CD14-positive monocyte (primary cell): ENCODE data around the gene RBBP6. TPM values are rescaled to one million over a fixed set of nuclear protein-coding genes. Genes with fewer than 3 reads are reported as not detected.

Source experiments
- DNase-seq, 3 donors: peaks; one replicate each; pipeline ENCODE4 v3.0.0-alpha.2; 2011 to 2022
- H2AFZ ChIP-seq: 2 replicates; pipeline ENCODE4 v1.6.0; 2012; ENCODE audit warnings: mild to moderate bottlenecking, low read depth, low read length, inconsistent platforms; ENCODE audit not compliant: insufficient read depth, poor library complexity, severe bottlenecking
- H3K27ac ChIP-seq, 2 donors: 1 replicate in 1 of 2; 2 replicates in 1 of 2; pipeline ENCODE4 v1.5.1; 2012 to 2013; ENCODE audit warnings: low read length in 2 of 2, control low read depth in 1 of 2, inconsistent platforms in 1 of 2, low read depth in 1 of 2, mild to moderate bottlenecking in 1 of 2
- H3K27me3 ChIP-seq, 2 donors: one replicate each; pipeline versions ENCODE4 v1.6.0 to v1.6.1; 2011 to 2013; ENCODE audit warnings: low read length in 2 of 2; ENCODE audit not compliant: control insufficient read depth in 2 of 2, insufficient read depth in 2 of 2
- H3K36me3 ChIP-seq, 2 donors: replicated peaks in 1 of 2; 1 replicate in 1 of 2; 2 replicates in 1 of 2; pipeline versions ENCODE4 v1.5.1 to v1.6.1; 2012 to 2013; ENCODE audit warnings: low read length in 2 of 2, control low read depth in 1 of 2, inconsistent platforms in 1 of 2, mild to moderate bottlenecking in 1 of 2; ENCODE audit not compliant: insufficient read depth in 2 of 2, control insufficient read depth in 1 of 2
- H3K4me1 ChIP-seq, 2 donors: 1 replicate in 1 of 2; 2 replicates in 1 of 2; pipeline versions ENCODE4 v1.5.1 to v1.6.1; 2012 to 2013; ENCODE audit warnings: low read length in 2 of 2, control low read depth in 1 of 2, inconsistent platforms in 1 of 2, mild to moderate bottlenecking in 1 of 2, moderate library complexity in 1 of 2; ENCODE audit not compliant: insufficient read depth in 2 of 2, control insufficient read depth in 1 of 2
- H3K4me2 ChIP-seq: replicated peaks from 2 replicates; pipeline ENCODE3; 2012; ENCODE audit warnings: low read length, moderate library complexity, mild to moderate bottlenecking; ENCODE audit not compliant: poor library complexity, severe bottlenecking; ENCODE audit errors: extremely low read depth
- H3K4me3 ChIP-seq, 3 experiments: fragments of 200-600 bp in 1 of 3; sonication (generic) in 1 of 3; replicated peaks in 1 of 3; 1 replicate in 2 of 3; 2 replicates in 1 of 3; pipeline ENCODE4 v1.5.1; 2011 to 2013; ENCODE audit warnings: low read length in 3 of 3, mild to moderate bottlenecking in 3 of 3, control low read depth in 2 of 3, low read depth in 2 of 3, inconsistent platforms in 1 of 3, moderate library complexity in 1 of 3
- H3K79me2 ChIP-seq: 2 replicates; pipeline ENCODE4 v1.6.0; 2012; ENCODE audit warnings: mild to moderate bottlenecking, control low read depth, inconsistent platforms, low read length, moderate library complexity; ENCODE audit not compliant: insufficient read depth
- H3K9ac ChIP-seq: 2 replicates; pipeline ENCODE4 v1.6.0; 2017; ENCODE audit warnings: low read length, mild to moderate bottlenecking; ENCODE audit not compliant: insufficient read depth, poor library complexity, severe bottlenecking
- H3K9me3 ChIP-seq, 2 donors: replicated peaks in 1 of 2; 1 replicate in 1 of 2; 2 replicates in 1 of 2; pipeline versions ENCODE4 v1.5.1 to v1.6.1; 2012 to 2013; ENCODE audit warnings: low read length in 2 of 2, control low read depth in 1 of 2; ENCODE audit not compliant: control insufficient read depth in 1 of 2, insufficient read depth in 1 of 2
- H4K20me1 ChIP-seq: 2 replicates; pipeline ENCODE4 v1.6.0; 2012; ENCODE audit warnings: mild to moderate bottlenecking, low read length, control low read depth, moderate library complexity; ENCODE audit not compliant: insufficient read depth
- H3K27ac Mint-ChIP-seq, 7 donors: one replicate each; pipeline ENCODE4 v1.8.0; 2020; ENCODE audit warnings: mild to moderate bottlenecking in 7 of 7, mixed read lengths in 7 of 7, moderate library complexity in 6 of 7, inconsistent platforms in 2 of 7
- H3K27me3 Mint-ChIP-seq, 3 donors: one replicate each; pipeline ENCODE4 v1.8.0; 2021 to 2022; ENCODE audit warnings: low read depth in 3 of 3, mild to moderate bottlenecking in 3 of 3, mixed read lengths in 3 of 3, moderate library complexity in 3 of 3, inconsistent platforms in 1 of 3
- H3K36me3 Mint-ChIP-seq, 2 donors: one replicate each; pipeline ENCODE4 v1.8.0; 2020; ENCODE audit warnings: mixed read lengths in 2 of 2, inconsistent platforms in 1 of 2, mild to moderate bottlenecking in 1 of 2
- H3K4me1 Mint-ChIP-seq: one replicate; pipeline ENCODE4 v1.8.0; 2020; ENCODE audit warnings: mild to moderate bottlenecking, mixed read lengths
- H3K4me3 Mint-ChIP-seq, 2 donors: one replicate each; pipeline ENCODE4 v1.8.0; 2020; ENCODE audit warnings: mild to moderate bottlenecking in 2 of 2, mixed read lengths in 2 of 2, moderate library complexity in 1 of 2
- H3K9me3 Mint-ChIP-seq, 7 donors: one replicate each; pipeline ENCODE4 v1.8.0; 2020 to 2022; ENCODE audit warnings: mixed read lengths in 7 of 7, mild to moderate bottlenecking in 6 of 7, moderate library complexity in 6 of 7, inconsistent platforms in 2 of 7
- WGBS: methylation state at CpG from one replicate; pipeline ENCODE4 v1.1.5; 2013; ENCODE audit warnings: missing lambda C conversion rate; ENCODE audit not compliant: insufficient coverage; 5-methylcytosine and 5-hydroxymethylcytosine counted together
- intact Hi-C, 2 donors: fragments of 100-400 bp; cut with micrococcal nuclease; formaldehyde crosslinking; loops; one replicate each; pipeline versions ENCODE4 v1.15.0 to v1.15.1; 2023
- polyA plus RNA-seq, 3 donors: library from polyadenylated mRNA; depleted of rRNA in 1 of 3; unstranded in 2 of 3; stranded (reverse) in 1 of 3; fragments of 300-500 nt in 2 of 3; fragments of >200 nt in 1 of 3; fragmentation: Illumina TruSeq in 2 of 3; gene quantifications; 1 replicate in 2 of 3; 2 replicates in 1 of 3; pipeline ENCODE4 v1.2.3, GENCODE V29; 2012 to 2021
- TF ChIP-seq, protein P1 (sequence below): fragments of 200-600 bp; IDR thresholded peaks from one replicate; pipeline ENCODE4 v1.8.0; 2022; ENCODE audit warnings: antibody characterized with exemption, mild to moderate bottlenecking

RBBP6 gene
- polyA plus RNA-seq, 3 donors: 13.2 to 85.2 (median 20.1) TPM

DNA sequence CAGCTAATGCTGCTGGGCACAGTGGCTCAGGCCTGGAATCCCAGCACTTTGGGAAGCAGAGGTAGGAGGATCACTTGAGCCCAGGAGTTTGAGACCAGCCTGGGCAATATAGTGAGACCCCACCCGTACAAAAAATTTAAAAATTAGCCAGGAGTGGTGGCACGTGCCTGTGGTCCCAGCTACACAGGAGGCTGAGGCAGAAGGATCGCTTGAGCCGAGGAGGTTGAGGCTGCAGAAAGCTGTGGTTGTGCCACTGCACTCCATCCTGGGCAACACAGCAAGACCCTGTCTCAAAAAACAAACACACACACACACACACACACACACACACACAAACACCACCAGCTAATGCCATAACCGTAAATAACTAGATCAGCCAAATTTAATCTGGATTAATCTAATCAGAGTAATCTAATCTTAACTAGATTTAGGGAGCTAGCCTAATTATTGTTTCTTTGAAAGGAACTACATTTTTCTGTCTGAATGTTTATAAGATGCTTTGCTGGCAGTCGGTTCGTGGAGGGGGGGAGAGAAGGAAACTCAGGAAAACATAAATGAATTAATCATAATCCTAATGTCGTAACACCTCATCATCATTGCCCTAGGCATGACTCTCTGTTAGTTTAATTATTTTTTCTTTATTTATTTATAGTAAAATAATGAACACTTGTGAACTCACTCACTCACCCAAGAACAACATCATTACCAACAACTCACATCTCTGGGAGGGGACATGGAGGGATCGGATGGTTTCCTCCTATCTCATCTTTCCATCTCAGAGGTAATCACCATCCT lies 12.5 kb upstream of the RBBP6 start:
- Mint-ChIP-seq H3K27me3 (peaks cover 0 to 4% (median 2%) of the 10 kb centered on the region in 3 donors), H3K4me1 (peaks cover 22% of the 10 kb centered on the region), H3K27ac (no peak overlapping the region), H3K9me3 (peaks cover 0 to 1% (median 0%) of the 10 kb centered on the region in 7 donors), H3K36me3 (no peaks in the 10 kb centered on the region), H3K4me3 (no peak overlapping the region)
- no peaks in the 10 kb centered on the region for H3K36me3 ChIP-seq
- 99% methylated on average over 4 of the region's 9 CpGs for WGBS
- intact Hi-C loops: no loop called here
- TF ChIP-seq, protein P1, sequence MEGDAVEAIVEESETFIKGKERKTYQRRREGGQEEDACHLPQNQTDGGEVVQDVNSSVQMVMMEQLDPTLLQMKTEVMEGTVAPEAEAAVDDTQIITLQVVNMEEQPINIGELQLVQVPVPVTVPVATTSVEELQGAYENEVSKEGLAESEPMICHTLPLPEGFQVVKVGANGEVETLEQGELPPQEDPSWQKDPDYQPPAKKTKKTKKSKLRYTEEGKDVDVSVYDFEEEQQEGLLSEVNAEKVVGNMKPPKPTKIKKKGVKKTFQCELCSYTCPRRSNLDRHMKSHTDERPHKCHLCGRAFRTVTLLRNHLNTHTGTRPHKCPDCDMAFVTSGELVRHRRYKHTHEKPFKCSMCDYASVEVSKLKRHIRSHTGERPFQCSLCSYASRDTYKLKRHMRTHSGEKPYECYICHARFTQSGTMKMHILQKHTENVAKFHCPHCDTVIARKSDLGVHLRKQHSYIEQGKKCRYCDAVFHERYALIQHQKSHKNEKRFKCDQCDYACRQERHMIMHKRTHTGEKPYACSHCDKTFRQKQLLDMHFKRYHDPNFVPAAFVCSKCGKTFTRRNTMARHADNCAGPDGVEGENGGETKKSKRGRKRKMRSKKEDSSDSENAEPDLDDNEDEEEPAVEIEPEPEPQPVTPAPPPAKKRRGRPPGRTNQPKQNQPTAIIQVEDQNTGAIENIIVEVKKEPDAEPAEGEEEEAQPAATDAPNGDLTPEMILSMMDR: no peak
- H3K27me3 ChIP-seq: no peaks in the 10 kb centered on the region
- H3K9ac ChIP-seq: no peak overlapping the region
- H3K4me3 ChIP-seq: no peak overlapping the region
- H3K27ac ChIP-seq: no peak overlapping the region
- no peak overlapping the region for H3K4me2 ChIP-seq
- H3K4me1 ChIP-seq: peaks cover 16 to 19% of the 10 kb centered on the region in 2 donors
- H2AFZ ChIP-seq: no peak overlapping the region
- no peak for DNase-seq
- H4K20me1 ChIP-seq: no peaks in the 10 kb centered on the region
- no peaks in the 10 kb centered on the region for H3K79me2 ChIP-seq
- H3K9me3 ChIP-seq: no peaks in the 10 kb centered on the region

- Mint-ChIP-seq H3K9me3 (peaks cover 0 to 1% (median 0%) of the 10 kb centered on the region in 7 donors), H3K27me3 (peaks cover 2 to 5% (median 2%) of the 10 kb centered on the region in 3 donors), H3K4me1 (peaks cover 2% of the 10 kb centered on the region), H3K27ac (no peak overlapping the region), H3K4me3 (no peak overlapping the region), H3K36me3 (no peaks in the 10 kb centered on the region)
- Histone ChIP-seq H2AFZ (no peak overlapping the region), H3K9me3 (no peaks in the 10 kb centered on the region), H3K36me3 (no peaks in the 10 kb centered on the region), H3K27ac (no peak overlapping the region), H4K20me1 (no peaks in the 10 kb centered on the region), H3K4me3 (no peak overlapping the region), H3K4me1 (no peaks in the 10 kb centered on the region), H3K79me2 (no peaks in the 10 kb centered on the region), H3K27me3 (no peaks in the 10 kb centered on the region), H3K9ac (no peak overlapping the region), H3K4me2 (no peak overlapping the region)
- intact Hi-C loops: no loop called here
- no peak for DNase-seq
- TF ChIP-seq, protein P1: no peak
- WGBS: no CpG with 5 or more reads among the region's 1 CpG
Measured at GRCh38 chr16:24531166-24531565, 8.2 kb upstream of the RBBP6 start.
